GM23338 (cell line): ENCODE results near the gene IL18R1. TPM values are rescaled to one million over a fixed set of nuclear protein-coding genes. Genes with fewer than 3 reads are reported as not detected.

Experiments
- ATAC-seq: fragments of 200-7000 bp; cut with Tn5 transposase; 3 replicates; pipeline ENCODE4 v1.9.1; 2020
- DNase-seq: peaks from one replicate; pipeline ENCODE4 v3.0.0-alpha.2; 2015; ENCODE audit warnings: low spot score
- H2AFZ ChIP-seq: fragments of 200-600 bp; sonication (generic); 2 replicates; pipeline ENCODE4 v1.8.0; 2016; ENCODE audit warnings: antibody characterized with exemption, mild to moderate bottlenecking, moderate library complexity
- H3F3A ChIP-seq: fragments of 200-600 bp; sonication (generic); replicated peaks from 2 replicates; pipeline ENCODE4 v1.8.0; 2017; ENCODE audit warnings: antibody characterized with exemption, mixed run types, low read depth
- H3K27ac ChIP-seq: fragments of 200-600 bp; sonication (generic); 2 replicates; pipeline ENCODE4 v1.6.1; 2016; ENCODE audit warnings: low read depth
- H3K27me3 ChIP-seq: fragments of 200-600 bp; sonication (generic); 2 replicates; pipeline ENCODE4 v1.8.0; 2016; ENCODE audit warnings: mild to moderate bottlenecking, mixed run types, moderate library complexity; ENCODE audit not compliant: insufficient read depth
- H3K36me3 ChIP-seq: fragments of 200-600 bp; sonication (generic); 2 replicates; pipeline ENCODE4 v1.8.0; 2016; ENCODE audit warnings: mild to moderate bottlenecking; ENCODE audit not compliant: insufficient read depth
- H3K4me1 ChIP-seq: fragments of 200-600 bp; sonication (generic); 2 replicates; pipeline ENCODE4 v1.8.0; 2016; ENCODE audit warnings: mild to moderate bottlenecking, moderate library complexity; ENCODE audit not compliant: insufficient read depth
- H3K4me2 ChIP-seq: fragments of 200-600 bp; sonication (generic); 2 replicates; pipeline ENCODE4 v1.7.1; 2017; ENCODE audit warnings: mixed run types
- H3K4me3 ChIP-seq: fragments of 200-600 bp; sonication (generic); 2 replicates; pipeline ENCODE4 v1.6.1; 2016; ENCODE audit warnings: mixed run types
- H3K79me2 ChIP-seq: fragments of 200-600 bp; sonication (generic); replicated peaks from 2 replicates; pipeline ENCODE4 v1.8.0; 2017; ENCODE audit warnings: mild to moderate bottlenecking; ENCODE audit not compliant: insufficient read depth
- H3K9me2 ChIP-seq: fragments of 200-600 bp; sonication (generic); 2 replicates; pipeline ENCODE4 v1.8.0; 2017; ENCODE audit not compliant: insufficient read depth
- H4K20me1 ChIP-seq: fragments of 200-600 bp; sonication (generic); replicated peaks from 2 replicates; pipeline ENCODE4 v1.8.0; 2017; ENCODE audit warnings: mild to moderate bottlenecking; ENCODE audit not compliant: insufficient read depth
- H3K27ac Mint-ChIP-seq: 2 replicates; pipeline ENCODE4 v1.8.0; 2020; ENCODE audit warnings: inconsistent platforms, mild to moderate bottlenecking, moderate library complexity, mixed read lengths
- H3K27me3 Mint-ChIP-seq: 3 replicates; pipeline ENCODE4 v1.8.0; 2022; ENCODE audit warnings: low read depth, mild to moderate bottlenecking, moderate library complexity, mixed read lengths, inconsistent platforms; ENCODE audit not compliant: insufficient read depth, poor library complexity
- H3K36me3 Mint-ChIP-seq: 3 replicates; pipeline ENCODE4 v1.8.0; 2021; ENCODE audit warnings: low read depth, mild to moderate bottlenecking, inconsistent platforms, moderate library complexity, mixed read lengths
- H3K4me1 Mint-ChIP-seq: 3 replicates; pipeline ENCODE4 v1.8.0; 2020; ENCODE audit warnings: mild to moderate bottlenecking, inconsistent platforms, mixed read lengths
- H3K4me3 Mint-ChIP-seq: 3 replicates; pipeline ENCODE4 v1.8.0; 2021; ENCODE audit warnings: moderate library complexity, mild to moderate bottlenecking, inconsistent platforms, mixed read lengths
- H3K9me3 Mint-ChIP-seq: 3 replicates; pipeline ENCODE4 v1.8.0; 2020; ENCODE audit warnings: moderate library complexity, mild to moderate bottlenecking, inconsistent platforms, mixed read lengths
- CREB1 ChIP-seq: fragments of 250-450 bp; sonication (Bioruptor Pico); IDR thresholded peaks from 2 replicates; pipeline ENCODE4 v1.5.0; 2020; ENCODE audit warnings: low read depth, mild to moderate bottlenecking, moderate library complexity
- EZH2 ChIP-seq: fragments of 200-600 bp; sonication (generic); IDR thresholded peaks from one replicate; pipeline ENCODE4 v1.8.0; 2017; ENCODE audit warnings: antibody characterized with exemption, mild to moderate bottlenecking, low read depth; ENCODE audit not compliant: unreplicated experiment
- EZH2phosphoT487 ChIP-seq: fragments of 200-600 bp; sonication (generic); IDR thresholded peaks from one replicate; pipeline ENCODE4 v1.8.1; 2018; ENCODE audit warnings: antibody characterized with exemption; ENCODE audit not compliant: unreplicated experiment
- JUNB ChIP-seq: IDR thresholded peaks from one replicate; pipeline ENCODE4 v1.6.1; 2016; ENCODE audit warnings: antibody characterized with exemption; ENCODE audit not compliant: unreplicated experiment
- NANOG ChIP-seq: IDR thresholded peaks from 2 replicates; pipeline ENCODE4 v1.6.1; 2016; ENCODE audit warnings: antibody characterized with exemption, borderline replicate concordance
- POLR2AphosphoS5 ChIP-seq: IDR thresholded peaks from 2 replicates; pipeline ENCODE4 v1.6.1; 2016; ENCODE audit warnings: antibody characterized with exemption, low read depth
- STAT1 ChIP-seq: IDR thresholded peaks from one replicate; pipeline ENCODE4 v1.6.1; 2016; ENCODE audit warnings: antibody characterized with exemption; ENCODE audit not compliant: unreplicated experiment
- ZNF114 ChIP-seq: fragments of 250-450 bp; sonication (Bioruptor Pico); IDR thresholded peaks from 2 replicates; pipeline ENCODE4 v1.5.0; 2020; ENCODE audit warnings: mild to moderate bottlenecking, moderate library complexity
- ZNF331 ChIP-seq: fragments of 250-450 bp; sonication (Bioruptor Pico); IDR thresholded peaks from 2 replicates; pipeline ENCODE4 v1.5.0; 2020; ENCODE audit warnings: low read depth, mild to moderate bottlenecking, moderate library complexity
- polyA plus RNA-seq: library from polyadenylated mRNA; unstranded; fragments of >200 nt; fragmentation: Nextera tagmentation; extraction: Ambion mirVana; gene quantifications from 2 replicates; pipeline ENCODE4 v1.2.1, GENCODE V29; 2016
- total RNA-seq: library from RNA; depleted of rRNA; stranded (reverse); fragments of >200 nt; shearing (Covaris generic); gene quantifications from 2 replicates; pipeline ENCODE4 v1.2.3, GENCODE V29; 2014
- TF ChIP-seq, protein P1 (sequence below), 2 experiments: fragments of 200-600 bp in 1 of 2; sonication (generic) in 1 of 2; conservative IDR thresholded peaks; 2 replicates each; pipeline versions ENCODE4 v1.5.1 to v1.6.1; 2016 to 2017; ENCODE audit warnings: antibody characterized with exemption in 2 of 2, low read depth in 2 of 2, mild to moderate bottlenecking in 2 of 2, moderate library complexity in 1 of 2
- TF ChIP-seq, protein P2 (sequence below): IDR thresholded peaks from 2 replicates; pipeline ENCODE4 v1.6.1; 2016; ENCODE audit warnings: antibody characterized with exemption
- TF ChIP-seq, protein P3 (sequence below): fragments of 250-450 bp; sonication (Bioruptor Pico); IDR thresholded peaks from 2 replicates; pipeline ENCODE4 v1.5.0; 2020; ENCODE audit warnings: mild to moderate bottlenecking, moderate library complexity
- TF ChIP-seq, protein P4 (sequence below): IDR thresholded peaks from one replicate; pipeline ENCODE4 v1.6.1; 2018; ENCODE audit warnings: antibody characterized with exemption; ENCODE audit not compliant: unreplicated experiment

The IL18R1 gene
- total and polyA plus RNA-seq, 2 experiments from 2014 or later: 0.17 to 0.39 TPM

DNA sequence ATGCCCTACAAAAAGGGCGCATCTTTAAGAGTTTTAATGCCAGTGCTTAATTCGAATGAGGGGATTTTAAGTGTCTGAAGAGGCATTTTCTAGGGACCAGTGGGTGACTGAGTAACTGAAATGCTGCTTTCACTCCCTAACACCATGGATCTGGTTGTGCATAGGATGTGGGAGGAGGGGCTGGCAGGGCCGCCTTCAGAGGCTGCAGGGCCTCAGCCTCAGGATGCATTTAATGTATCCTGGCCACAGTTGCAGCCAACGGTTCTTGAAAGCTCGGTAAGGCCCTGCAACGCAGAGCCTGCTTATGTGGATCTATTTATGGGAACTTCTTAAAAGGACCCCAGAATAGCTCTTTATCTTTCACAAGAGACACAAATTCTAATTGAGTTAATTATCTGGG is 41.6 kb downstream of the IL18R1 start:
- Mint-ChIP-seq H3K4me1 (no peaks in the 10 kb centered on the region), H3K4me3 (no peak overlapping the region), H3K27ac (no peak overlapping the region), H3K27me3 (no peaks in the 10 kb centered on the region), H3K36me3 (no peaks in the 10 kb centered on the region), H3K9me3 (no peaks in the 10 kb centered on the region)
- no peaks in the 10 kb centered on the region for H3K36me3 ChIP-seq
- no peak overlapping the region for H3K27ac ChIP-seq
- H2AFZ ChIP-seq: peak overlapping the region; percentile 54
- H3K9me2 ChIP-seq: no peaks in the 10 kb centered on the region
- H3K27me3 ChIP-seq: no peaks in the 10 kb centered on the region
- DNase-seq: peak; percentile 30
- no peak overlapping the region for H3K4me2 ChIP-seq
- H3K79me2 ChIP-seq: no peaks in the 10 kb centered on the region
- no peaks in the 10 kb centered on the region for H4K20me1 ChIP-seq
- no peaks in the 10 kb centered on the region for H3F3A ChIP-seq
- ATAC-seq: peak; percentile 78
- H3K4me1 ChIP-seq: no peaks in the 10 kb centered on the region
- no peak overlapping the region for H3K4me3 ChIP-seq
- TF ChIP-seq, protein P1, sequence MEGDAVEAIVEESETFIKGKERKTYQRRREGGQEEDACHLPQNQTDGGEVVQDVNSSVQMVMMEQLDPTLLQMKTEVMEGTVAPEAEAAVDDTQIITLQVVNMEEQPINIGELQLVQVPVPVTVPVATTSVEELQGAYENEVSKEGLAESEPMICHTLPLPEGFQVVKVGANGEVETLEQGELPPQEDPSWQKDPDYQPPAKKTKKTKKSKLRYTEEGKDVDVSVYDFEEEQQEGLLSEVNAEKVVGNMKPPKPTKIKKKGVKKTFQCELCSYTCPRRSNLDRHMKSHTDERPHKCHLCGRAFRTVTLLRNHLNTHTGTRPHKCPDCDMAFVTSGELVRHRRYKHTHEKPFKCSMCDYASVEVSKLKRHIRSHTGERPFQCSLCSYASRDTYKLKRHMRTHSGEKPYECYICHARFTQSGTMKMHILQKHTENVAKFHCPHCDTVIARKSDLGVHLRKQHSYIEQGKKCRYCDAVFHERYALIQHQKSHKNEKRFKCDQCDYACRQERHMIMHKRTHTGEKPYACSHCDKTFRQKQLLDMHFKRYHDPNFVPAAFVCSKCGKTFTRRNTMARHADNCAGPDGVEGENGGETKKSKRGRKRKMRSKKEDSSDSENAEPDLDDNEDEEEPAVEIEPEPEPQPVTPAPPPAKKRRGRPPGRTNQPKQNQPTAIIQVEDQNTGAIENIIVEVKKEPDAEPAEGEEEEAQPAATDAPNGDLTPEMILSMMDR (conservative IDR thresholded peaks at IDR 0.05; ENCODE audit: low read depth in 2 of 2): no peak
- no peak for TF ChIP-seq STAT1
- no peak for TF ChIP-seq EZH2phosphoT487
- TF ChIP-seq, protein P2, sequence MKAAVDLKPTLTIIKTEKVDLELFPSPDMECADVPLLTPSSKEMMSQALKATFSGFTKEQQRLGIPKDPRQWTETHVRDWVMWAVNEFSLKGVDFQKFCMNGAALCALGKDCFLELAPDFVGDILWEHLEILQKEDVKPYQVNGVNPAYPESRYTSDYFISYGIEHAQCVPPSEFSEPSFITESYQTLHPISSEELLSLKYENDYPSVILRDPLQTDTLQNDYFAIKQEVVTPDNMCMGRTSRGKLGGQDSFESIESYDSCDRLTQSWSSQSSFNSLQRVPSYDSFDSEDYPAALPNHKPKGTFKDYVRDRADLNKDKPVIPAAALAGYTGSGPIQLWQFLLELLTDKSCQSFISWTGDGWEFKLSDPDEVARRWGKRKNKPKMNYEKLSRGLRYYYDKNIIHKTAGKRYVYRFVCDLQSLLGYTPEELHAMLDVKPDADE: no peak
- no peak for TF ChIP-seq EZH2
- no peak for TF ChIP-seq NANOG
- TF ChIP-seq, protein P3, sequence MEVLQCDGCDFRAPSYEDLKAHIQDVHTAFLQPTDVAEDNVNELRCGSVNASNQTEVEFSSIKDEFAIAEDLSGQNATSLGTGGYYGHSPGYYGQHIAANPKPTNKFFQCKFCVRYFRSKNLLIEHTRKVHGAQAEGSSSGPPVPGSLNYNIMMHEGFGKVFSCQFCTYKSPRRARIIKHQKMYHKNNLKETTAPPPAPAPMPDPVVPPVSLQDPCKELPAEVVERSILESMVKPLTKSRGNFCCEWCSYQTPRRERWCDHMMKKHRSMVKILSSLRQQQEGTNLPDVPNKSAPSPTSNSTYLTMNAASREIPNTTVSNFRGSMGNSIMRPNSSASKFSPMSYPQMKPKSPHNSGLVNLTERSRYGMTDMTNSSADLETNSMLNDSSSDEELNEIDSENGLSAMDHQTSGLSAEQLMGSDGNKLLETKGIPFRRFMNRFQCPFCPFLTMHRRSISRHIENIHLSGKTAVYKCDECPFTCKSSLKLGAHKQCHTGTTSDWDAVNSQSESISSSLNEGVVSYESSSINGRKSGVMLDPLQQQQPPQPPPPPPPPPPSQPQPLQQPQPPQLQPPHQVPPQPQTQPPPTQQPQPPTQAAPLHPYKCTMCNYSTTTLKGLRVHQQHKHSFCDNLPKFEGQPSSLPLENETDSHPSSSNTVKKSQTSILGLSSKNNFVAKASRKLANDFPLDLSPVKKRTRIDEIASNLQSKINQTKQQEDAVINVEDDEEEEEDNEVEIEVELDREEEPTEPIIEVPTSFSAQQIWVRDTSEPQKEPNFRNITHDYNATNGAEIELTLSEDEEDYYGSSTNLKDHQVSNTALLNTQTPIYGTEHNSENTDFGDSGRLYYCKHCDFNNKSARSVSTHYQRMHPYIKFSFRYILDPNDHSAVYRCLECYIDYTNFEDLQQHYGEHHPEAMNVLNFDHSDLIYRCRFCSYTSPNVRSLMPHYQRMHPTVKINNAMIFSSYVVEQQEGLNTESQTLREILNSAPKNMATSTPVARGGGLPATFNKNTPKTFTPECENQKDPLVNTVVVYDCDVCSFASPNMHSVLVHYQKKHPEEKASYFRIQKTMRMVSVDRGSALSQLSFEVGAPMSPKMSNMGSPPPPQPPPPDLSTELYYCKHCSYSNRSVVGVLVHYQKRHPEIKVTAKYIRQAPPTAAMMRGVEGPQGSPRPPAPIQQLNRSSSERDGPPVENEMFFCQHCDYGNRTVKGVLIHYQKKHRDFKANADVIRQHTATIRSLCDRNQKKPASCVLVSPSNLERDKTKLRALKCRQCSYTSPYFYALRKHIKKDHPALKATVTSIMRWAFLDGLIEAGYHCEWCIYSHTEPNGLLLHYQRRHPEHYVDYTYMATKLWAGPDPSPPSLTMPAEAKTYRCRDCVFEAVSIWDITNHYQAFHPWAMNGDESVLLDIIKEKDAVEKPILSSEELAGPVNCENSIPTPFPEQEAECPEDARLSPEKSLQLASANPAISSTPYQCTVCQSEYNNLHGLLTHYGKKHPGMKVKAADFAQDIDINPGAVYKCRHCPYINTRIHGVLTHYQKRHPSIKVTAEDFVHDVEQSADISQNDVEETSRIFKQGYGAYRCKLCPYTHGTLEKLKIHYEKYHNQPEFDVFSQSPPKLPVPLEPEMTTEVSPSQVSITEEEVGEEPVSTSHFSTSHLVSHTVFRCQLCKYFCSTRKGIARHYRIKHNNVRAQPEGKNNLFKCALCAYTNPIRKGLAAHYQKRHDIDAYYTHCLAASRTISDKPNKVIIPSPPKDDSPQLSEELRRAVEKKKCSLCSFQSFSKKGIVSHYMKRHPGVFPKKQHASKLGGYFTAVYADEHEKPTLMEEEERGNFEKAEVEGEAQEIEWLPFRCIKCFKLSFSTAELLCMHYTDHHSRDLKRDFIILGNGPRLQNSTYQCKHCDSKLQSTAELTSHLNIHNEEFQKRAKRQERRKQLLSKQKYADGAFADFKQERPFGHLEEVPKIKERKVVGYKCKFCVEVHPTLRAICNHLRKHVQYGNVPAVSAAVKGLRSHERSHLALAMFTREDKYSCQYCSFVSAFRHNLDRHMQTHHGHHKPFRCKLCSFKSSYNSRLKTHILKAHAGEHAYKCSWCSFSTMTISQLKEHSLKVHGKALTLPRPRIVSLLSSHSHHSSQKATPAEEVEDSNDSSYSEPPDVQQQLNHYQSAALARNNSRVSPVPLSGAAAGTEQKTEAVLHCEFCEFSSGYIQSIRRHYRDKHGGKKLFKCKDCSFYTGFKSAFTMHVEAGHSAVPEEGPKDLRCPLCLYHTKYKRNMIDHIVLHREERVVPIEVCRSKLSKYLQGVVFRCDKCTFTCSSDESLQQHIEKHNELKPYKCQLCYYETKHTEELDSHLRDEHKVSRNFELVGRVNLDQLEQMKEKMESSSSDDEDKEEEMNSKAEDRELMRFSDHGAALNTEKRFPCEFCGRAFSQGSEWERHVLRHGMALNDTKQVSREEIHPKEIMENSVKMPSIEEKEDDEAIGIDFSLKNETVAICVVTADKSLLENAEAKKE (CRISPR knock-in tag): no peak
- TF ChIP-seq CREB1 (CRISPR knock-in tag): no peak
- no peak for TF ChIP-seq JUNB
- TF ChIP-seq ZNF331 (CRISPR knock-in tag): no peak
- no peak for TF ChIP-seq ZNF114 (CRISPR knock-in tag)
- TF ChIP-seq POLR2AphosphoS5: no peak
- TF ChIP-seq, protein P4, sequence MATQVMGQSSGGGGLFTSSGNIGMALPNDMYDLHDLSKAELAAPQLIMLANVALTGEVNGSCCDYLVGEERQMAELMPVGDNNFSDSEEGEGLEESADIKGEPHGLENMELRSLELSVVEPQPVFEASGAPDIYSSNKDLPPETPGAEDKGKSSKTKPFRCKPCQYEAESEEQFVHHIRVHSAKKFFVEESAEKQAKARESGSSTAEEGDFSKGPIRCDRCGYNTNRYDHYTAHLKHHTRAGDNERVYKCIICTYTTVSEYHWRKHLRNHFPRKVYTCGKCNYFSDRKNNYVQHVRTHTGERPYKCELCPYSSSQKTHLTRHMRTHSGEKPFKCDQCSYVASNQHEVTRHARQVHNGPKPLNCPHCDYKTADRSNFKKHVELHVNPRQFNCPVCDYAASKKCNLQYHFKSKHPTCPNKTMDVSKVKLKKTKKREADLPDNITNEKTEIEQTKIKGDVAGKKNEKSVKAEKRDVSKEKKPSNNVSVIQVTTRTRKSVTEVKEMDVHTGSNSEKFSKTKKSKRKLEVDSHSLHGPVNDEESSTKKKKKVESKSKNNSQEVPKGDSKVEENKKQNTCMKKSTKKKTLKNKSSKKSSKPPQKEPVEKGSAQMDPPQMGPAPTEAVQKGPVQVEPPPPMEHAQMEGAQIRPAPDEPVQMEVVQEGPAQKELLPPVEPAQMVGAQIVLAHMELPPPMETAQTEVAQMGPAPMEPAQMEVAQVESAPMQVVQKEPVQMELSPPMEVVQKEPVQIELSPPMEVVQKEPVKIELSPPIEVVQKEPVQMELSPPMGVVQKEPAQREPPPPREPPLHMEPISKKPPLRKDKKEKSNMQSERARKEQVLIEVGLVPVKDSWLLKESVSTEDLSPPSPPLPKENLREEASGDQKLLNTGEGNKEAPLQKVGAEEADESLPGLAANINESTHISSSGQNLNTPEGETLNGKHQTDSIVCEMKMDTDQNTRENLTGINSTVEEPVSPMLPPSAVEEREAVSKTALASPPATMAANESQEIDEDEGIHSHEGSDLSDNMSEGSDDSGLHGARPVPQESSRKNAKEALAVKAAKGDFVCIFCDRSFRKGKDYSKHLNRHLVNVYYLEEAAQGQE: no peak
